GM18526 (cell line): ENCODE results near the gene MYL11.

Source experiments
- POLR2A ChIP-seq: IDR thresholded peaks from 3 replicates; pipeline ENCODE4 v1.6.1; 2011; ENCODE audit not compliant: insufficient read length; ENCODE audit errors: extremely low read depth

Gene MYL11, protein sequence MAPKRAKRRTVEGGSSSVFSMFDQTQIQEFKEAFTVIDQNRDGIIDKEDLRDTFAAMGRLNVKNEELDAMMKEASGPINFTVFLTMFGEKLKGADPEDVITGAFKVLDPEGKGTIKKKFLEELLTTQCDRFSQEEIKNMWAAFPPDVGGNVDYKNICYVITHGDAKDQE

GRCh38 chr16:30374538-30374937 is at the start of gene MYL11:
TSS of gene MYL11 (plus strand) at chr16:30374802. CDS start at chr16:30374858, 56 bp downstream.
- no peak for TF ChIP-seq POLR2A

GRCh38 chr16:30335028-30335597 is 39.5 kb upstream of the MYL11 start:
- TF ChIP-seq POLR2A, result peak; percentile 70

DNA sequence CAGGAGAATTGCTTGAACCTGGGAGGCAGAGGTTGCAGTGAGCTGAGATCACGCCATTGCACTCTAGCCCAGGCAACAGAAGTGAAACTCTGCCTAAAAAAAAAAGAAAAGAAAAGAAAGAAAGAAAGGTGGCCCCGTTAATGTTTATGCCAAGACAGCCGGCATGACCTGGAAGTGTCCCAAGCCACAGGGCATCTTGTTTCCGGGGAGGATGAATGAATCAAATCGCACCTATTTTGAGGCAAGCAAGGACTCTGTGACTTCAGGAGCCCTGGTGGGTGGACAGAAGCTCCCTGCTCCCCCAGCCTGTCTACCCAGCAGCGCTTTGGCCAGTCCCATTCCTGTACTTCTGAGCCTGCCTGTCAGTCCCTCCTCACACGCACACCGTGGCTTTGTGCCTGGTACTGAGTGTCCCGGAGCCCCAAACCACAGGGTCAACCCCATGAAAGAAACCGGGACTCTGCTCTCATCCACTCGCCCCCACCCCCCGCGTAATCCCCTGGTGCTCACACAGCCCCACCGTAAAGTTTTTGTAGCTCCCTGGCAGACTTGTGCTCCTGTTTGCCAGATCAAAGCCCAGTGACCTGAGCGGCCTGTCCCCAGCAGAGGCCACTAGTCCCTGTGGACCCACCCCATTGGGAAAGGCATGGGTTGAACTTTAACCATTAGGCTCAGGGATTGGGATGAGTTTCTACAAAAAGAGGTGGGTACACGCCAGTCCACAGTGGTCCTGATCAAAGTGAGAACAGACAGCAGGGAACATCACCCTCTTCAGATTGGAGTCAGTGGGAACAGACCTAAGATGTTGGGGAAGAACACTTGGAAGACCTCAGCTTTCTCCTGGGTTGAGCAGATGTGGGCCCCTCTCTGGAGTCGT is 38.8 kb upstream of the MYL11 start:
- TF ChIP-seq POLR2A, result no peak

DNA sequence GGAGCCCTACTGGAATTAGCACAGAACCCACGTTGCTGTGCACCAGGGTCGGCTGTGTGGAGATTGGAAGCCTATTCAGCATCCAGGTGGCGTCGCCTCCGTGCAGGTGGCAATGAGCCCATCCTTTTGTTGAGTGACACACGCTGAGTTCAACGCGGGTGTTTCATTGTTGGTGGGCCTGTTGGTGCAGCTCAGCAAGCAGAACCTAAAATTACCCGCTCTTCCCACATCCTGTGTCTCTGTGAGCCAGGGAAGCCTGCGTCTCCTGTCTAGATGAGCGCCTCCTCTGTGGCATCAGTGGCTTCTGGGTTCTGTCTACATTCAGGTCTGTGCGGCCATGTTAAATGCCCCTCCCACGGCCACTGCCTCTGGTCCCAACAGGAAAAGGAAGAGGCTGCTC is 34.0 kb upstream of the MYL11 start:
- no peak for TF ChIP-seq POLR2A

GRCh38 chr16:30342751-30343490 is 31.7 kb upstream of the MYL11 start:
- TF ChIP-seq POLR2A, result no peak

DNA sequence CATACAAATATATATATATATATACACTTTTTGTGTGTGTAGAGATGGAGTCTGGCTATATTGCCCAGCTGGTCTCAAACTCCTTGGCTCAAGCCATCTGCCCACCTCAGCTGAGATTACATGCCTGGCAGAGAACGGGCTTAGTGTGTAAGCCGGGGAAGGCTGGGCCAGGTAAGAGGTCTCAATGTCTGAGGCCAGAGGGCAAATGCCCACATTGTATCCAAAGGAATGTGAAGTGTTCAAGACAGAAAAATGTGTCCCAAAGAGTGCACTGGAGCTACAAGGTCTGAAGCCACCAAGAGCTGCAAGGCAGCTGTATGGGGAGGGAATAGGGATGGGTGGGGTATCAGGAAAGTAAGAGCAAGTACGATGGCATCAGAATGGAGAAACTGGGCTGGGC is 28.3 kb upstream of the MYL11 start:
- TF ChIP-seq POLR2A, result no peak

DNA sequence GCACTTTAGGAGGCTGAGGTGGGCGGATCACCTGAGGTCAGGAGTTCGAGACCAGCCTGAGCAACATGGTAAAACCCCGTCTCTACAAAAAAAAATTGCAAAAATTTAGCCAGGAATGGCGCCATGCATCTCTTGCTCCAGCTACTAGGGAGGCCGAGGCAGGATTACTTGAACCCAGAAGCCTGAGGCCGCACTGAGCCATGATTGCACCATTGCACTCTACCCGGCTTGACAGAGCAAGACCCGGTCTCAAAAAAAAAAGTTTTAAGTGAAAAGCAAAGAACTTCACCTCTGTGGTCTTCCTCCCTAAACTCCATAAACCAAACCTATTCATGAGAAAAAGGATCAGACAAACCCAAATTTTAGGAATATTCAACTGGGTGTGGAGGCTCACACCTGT is 26.5 kb upstream of the MYL11 start:
- TF ChIP-seq POLR2A, result no peak

GRCh38 chr16:30348929-30349328 is 25.7 kb upstream of the MYL11 start:
- TF ChIP-seq POLR2A, result no peak

DNA sequence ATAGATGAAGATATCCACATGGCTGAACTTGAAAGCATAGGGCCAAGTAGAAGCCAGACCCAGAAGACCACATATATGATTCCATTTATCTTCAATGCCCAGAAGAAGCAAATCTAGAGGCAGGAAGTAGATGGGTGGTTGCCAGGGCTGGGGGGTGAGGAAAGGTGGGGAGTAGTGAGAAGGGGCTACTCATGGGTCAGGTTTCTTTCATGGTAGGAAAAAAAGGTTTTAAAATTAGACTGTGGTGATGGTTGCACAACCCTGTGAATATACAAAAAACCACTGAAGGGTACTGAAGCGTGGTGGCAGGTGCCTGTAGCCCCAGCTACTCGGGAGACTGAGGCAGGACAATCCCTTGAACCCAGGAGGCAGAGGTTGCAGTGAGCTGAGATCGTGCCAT is 24.9 kb upstream of the MYL11 start:
- no peak for TF ChIP-seq POLR2A

GRCh38 chr16:30350134-30350871 is 24.3 kb upstream of the MYL11 start:
- no peak for TF ChIP-seq POLR2A

- TF ChIP-seq POLR2A, result no peak
Observed at GRCh38 chr16:30351001-30351441, 23.6 kb upstream of the MYL11 start.

DNA sequence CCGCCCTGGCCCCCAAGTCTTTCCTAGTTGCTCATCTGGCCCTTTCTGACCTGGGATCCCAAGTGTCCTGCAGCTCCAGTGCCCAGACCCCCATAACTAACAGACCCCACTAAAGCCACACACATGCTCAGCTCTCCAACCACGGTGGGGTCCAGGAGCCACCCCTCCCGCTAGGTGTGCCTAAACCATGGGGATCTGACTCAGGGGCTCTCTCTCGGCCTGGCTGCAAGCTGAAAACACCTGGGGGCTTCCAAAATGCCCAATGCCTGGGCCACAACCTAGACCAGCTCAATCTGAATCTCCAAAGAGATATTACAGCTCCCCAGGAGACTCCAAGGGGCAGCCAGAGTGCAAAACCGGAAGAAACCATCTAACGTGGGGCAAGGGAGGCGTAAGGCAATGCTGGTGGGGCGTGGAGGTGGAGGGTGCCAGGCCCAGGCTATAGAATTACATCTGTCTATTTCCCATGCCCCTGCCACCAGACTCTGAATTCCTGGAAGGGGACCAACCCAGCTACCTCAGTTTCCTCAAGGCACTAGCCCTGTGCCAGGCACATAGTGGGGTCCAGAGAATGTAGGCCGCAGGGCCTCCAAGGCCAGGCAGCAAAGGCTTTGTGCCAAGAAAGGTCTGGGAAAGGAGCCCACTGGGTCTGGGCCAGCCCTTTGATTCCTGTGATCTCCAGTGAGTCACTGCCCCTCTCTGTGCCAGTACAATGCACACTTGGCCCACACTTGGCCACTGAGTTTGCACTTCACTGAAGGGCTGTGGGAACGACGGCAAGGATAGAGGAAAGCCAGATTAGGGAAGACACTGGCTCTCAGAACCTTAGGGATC is 22.8 kb upstream of the MYL11 start:
- TF ChIP-seq POLR2A, result no peak

DNA sequence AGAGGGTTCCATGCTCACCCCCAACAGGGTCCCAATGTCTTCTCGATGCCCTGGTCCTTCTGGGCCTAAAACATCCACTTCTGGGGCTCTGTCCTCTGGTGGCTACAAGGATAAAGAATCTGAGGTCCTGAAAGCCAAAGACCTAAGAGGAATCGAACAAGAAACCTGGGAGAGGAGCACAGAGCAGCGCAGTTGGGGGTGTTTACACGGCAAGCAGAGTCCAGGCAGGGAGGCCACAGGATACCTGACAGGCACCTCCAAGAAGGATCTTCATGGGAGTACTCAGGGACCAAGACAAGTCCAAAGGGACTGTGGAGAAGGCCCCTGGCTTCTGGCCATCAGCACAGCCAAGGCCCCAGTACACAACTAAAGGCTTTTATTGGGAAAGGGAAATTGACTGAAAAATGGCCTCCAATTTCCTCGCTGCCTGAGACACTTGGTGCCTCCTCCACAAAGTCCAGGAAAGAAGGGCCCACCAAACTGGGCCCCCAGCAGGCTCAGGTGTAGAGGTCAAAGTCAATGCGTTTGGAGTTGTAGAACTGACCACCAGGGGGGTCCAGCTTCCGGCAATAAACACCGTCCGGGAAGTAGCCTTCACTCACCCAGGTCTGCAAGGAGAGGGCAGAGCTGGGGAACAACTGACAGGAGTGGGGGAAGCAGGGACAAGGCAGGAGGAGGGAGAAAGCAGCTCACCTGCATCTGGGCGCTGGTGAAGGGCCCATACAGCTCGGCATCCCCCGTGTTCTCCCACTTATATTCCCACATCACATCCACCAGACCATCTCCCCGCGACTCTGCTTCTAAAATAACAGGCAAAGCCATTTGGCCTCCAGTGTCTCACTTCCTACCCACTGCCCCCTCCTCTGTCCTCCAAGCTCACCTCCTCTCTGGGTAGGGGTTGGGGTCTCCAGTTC is 21.9 kb upstream of the MYL11 start:
- no peak for TF ChIP-seq POLR2A
